ENCODE results near the gene NEK6.

NEK6 gene

GRCh38 chr9:124370896-124371582, 113.3 kb downstream of the NEK6 start:
- TF ChIP-seq EZH2phosphoT487 (IDR thresholded peaks at IDR 0.05; ENCODE audit: borderline replicate concordance, low read length) (no peak), CTCF (IDR thresholded peaks at IDR 0.05; ENCODE audit: low read depth, low read length, poor library complexity, severe bottlenecking) (no peak)
- Histone ChIP-seq H3F3A (ENCODE audit: control insufficient read depth, insufficient read depth) (no peaks in the 10 kb centered on the region), H3K9me3 (ENCODE audit: control insufficient read depth, insufficient read depth, low read length) (no peaks in the 10 kb centered on the region), H3K4me1 (ENCODE audit: control insufficient read depth, low read length) (no peaks in the 10 kb centered on the region), H3K9me2 (replicated peaks; ENCODE audit: control insufficient read depth, low read length) (no peaks in the 10 kb centered on the region), H3K4me3 (ENCODE audit: low read length) (no peak overlapping the region), H4K20me1 (ENCODE audit: control insufficient read depth, insufficient read depth, low read depth, low read length) (peaks cover 8% of the 10 kb centered on the region; the same call in 1 of the 2 replicates), H3K27ac (ENCODE audit: low read depth, low read length) (no peak overlapping the region), H3K4me2 (ENCODE audit: low read length) (no peak overlapping the region), H3K36me3 (ENCODE audit: control insufficient read depth, low read length) (peaks cover 16% of the 10 kb centered on the region; the same call in 1 of the 2 replicates), H3K27me3 (ENCODE audit: control insufficient read depth, low read length) (no peaks in the 10 kb centered on the region), H3K79me2 (ENCODE audit: control insufficient read depth, low read length) (peaks cover 57% of the 10 kb centered on the region)

- Histone ChIP-seq H3F3A (ENCODE audit: control insufficient read depth, insufficient read depth) (no peaks in the 10 kb centered on the region), H3K4me1 (ENCODE audit: control insufficient read depth, low read length) (no peaks in the 10 kb centered on the region), H3K9me3 (ENCODE audit: control insufficient read depth, insufficient read depth, low read length) (no peaks in the 10 kb centered on the region), H3K9me2 (replicated peaks; ENCODE audit: control insufficient read depth, low read length) (no peaks in the 10 kb centered on the region), H3K36me3 (ENCODE audit: control insufficient read depth, low read length) (peaks cover 17% of the 10 kb centered on the region; the same call in 1 of the 2 replicates), H4K20me1 (ENCODE audit: control insufficient read depth, insufficient read depth, low read depth, low read length) (peaks cover 8% of the 10 kb centered on the region; the same call in 1 of the 2 replicates), H3K27ac (ENCODE audit: low read depth, low read length) (no peak overlapping the region), H3K79me2 (ENCODE audit: control insufficient read depth, low read length) (peaks cover 54% of the 10 kb centered on the region), H3K4me3 (ENCODE audit: low read length) (no peak overlapping the region), H3K4me2 (ENCODE audit: low read length) (no peak overlapping the region), H3K27me3 (ENCODE audit: control insufficient read depth, low read length) (no peaks in the 10 kb centered on the region)
- TF ChIP-seq EZH2phosphoT487 (IDR thresholded peaks at IDR 0.05; ENCODE audit: borderline replicate concordance, low read length) (no peak), CTCF (IDR thresholded peaks at IDR 0.05; ENCODE audit: low read depth, low read length, poor library complexity, severe bottlenecking) (no peak)
Measured at GRCh38 chr9:124372038-124372437, 114.3 kb downstream of the NEK6 start.

- Histone ChIP-seq H3K79me2 (ENCODE audit: control insufficient read depth, low read length) (peaks cover 60% of the 10 kb centered on the region), H3K36me3 (ENCODE audit: control insufficient read depth, low read length) (peaks cover 17% of the 10 kb centered on the region; the same call in 1 of the 2 replicates), H3K4me2 (ENCODE audit: low read length) (no peak overlapping the region), H3K27me3 (ENCODE audit: control insufficient read depth, low read length) (no peaks in the 10 kb centered on the region), H3K4me1 (ENCODE audit: control insufficient read depth, low read length) (no peaks in the 10 kb centered on the region), H3F3A (ENCODE audit: control insufficient read depth, insufficient read depth) (no peaks in the 10 kb centered on the region), H3K9me3 (ENCODE audit: control insufficient read depth, insufficient read depth, low read length) (no peaks in the 10 kb centered on the region), H3K27ac (ENCODE audit: low read depth, low read length) (no peak overlapping the region), H3K9me2 (replicated peaks; ENCODE audit: control insufficient read depth, low read length) (no peaks in the 10 kb centered on the region), H3K4me3 (ENCODE audit: low read length) (no peak overlapping the region), H4K20me1 (ENCODE audit: control insufficient read depth, insufficient read depth, low read depth, low read length) (peaks cover 8% of the 10 kb centered on the region; the same call in 1 of the 2 replicates)
- TF ChIP-seq CTCF (IDR thresholded peaks at IDR 0.05; ENCODE audit: low read depth, low read length, poor library complexity, severe bottlenecking) = no peak
- TF ChIP-seq EZH2phosphoT487 (IDR thresholded peaks at IDR 0.05; ENCODE audit: borderline replicate concordance, low read length) = no peak
Measured at GRCh38 chr9:124373386-124373785, 115.6 kb downstream of the NEK6 start.
